NT2/D1 (cell line): Measurements from ENCODE around the gene PGGHG.
A peak's percentile ranks its signal among the peaks of the same experiment; 100 is the strongest.
"Not testable (repeated sequence)": the region's sequence is repeated elsewhere in the genome, so short reads cannot be mapped to it uniquely, and the experiment has no call there.

Experiments used
- DNase-seq: peaks from one replicate; pipeline ENCODE4 v3.0.0-alpha.2; 2011; ENCODE audit warnings: low read depth, low spot score
- H3K27me3 ChIP-seq: 2 replicates; pipeline ENCODE4 v1.6.0; 2011; ENCODE audit warnings: mild to moderate bottlenecking; ENCODE audit not compliant: insufficient read length, insufficient read depth
- H3K36me3 ChIP-seq: 2 replicates; pipeline ENCODE4 v1.6.1; 2011; ENCODE audit warnings: mild to moderate bottlenecking, low read length, mixed read lengths; ENCODE audit not compliant: insufficient read depth, insufficient read length
- H3K4me1 ChIP-seq: 2 replicates; pipeline ENCODE4 v1.5.1; 2011; ENCODE audit not compliant: insufficient read depth, insufficient read length
- H3K4me3 ChIP-seq: 2 replicates; pipeline ENCODE4 v1.5.1; 2011; ENCODE audit warnings: low read depth; ENCODE audit not compliant: insufficient read length
- H3K9ac ChIP-seq: 2 replicates; pipeline ENCODE4 v1.6.0; 2011; ENCODE audit warnings: low read depth; ENCODE audit not compliant: insufficient read length
- H3K9me3 ChIP-seq: 2 replicates; pipeline ENCODE4 v1.5.1; 2011; ENCODE audit warnings: mild to moderate bottlenecking, low read length; ENCODE audit not compliant: insufficient read depth
- SUZ12 ChIP-seq: IDR thresholded peaks from 2 replicates; pipeline ENCODE4 v1.6.1; 2011; ENCODE audit not compliant: insufficient read length, insufficient read depth; ENCODE audit errors: extremely low read depth
- YY1 ChIP-seq: IDR thresholded peaks from 2 replicates; pipeline ENCODE4 v1.6.1; 2011; ENCODE audit not compliant: insufficient read length, insufficient read depth
- ZNF274 ChIP-seq: IDR thresholded peaks from 2 replicates; pipeline ENCODE4 v1.6.1; 2011; ENCODE audit warnings: mild to moderate bottlenecking, low read depth, low read length

Gene PGGHG

DNA sequence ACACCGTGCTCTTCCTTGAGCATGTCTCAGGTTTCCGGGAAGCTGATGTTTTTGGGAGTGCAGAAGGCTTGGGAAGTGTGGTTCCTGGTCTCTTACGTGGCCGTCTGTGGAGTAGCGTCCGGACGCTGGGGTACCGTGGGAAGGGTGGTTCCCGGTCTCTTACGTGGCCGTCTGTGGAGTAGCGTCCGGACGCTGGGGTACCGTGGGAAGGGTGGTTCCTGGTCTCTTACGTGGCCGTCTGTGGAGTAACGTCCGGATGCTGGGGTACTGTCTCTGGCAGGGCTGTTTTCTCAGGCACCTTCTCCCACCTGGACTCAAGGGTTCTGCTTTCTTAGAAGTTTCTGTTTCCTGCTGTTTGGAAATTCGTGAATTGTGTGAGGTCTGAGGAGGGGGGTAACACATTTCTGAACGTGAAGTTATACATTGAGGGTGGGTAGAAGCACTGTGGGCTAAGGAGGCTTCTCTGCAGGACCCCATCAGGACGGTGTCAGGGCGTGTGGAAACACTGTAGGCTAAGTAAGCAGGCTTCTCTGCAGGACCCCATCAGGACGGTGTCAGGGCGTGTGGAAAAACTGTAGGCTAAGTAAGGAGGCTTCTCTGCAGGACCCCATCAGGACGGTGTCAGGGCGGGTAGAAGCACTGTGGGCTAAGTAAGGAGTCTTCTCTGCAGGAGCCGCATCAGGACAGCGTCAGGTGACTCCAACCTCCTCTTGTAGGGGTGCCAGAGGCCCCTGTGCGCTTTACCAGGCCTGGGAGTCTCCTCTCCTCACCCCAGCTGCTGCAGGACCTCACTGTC, 37.1 kb downstream of the PGGHG start:
- Histone ChIP-seq H3K9ac (peak overlapping the region; percentile 8), H3K4me1 (peaks cover 12% of the 10 kb centered on the region), H3K9me3 (peaks cover 4% of the 10 kb centered on the region; the same call in 1 of the 2 replicates), H3K4me3 (no peak overlapping the region), H3K36me3 (no peaks in the 10 kb centered on the region), H3K27me3 (no peaks in the 10 kb centered on the region)
- DNase-seq: no peak
- TF ChIP-seq YY1: no peak
- no peak for TF ChIP-seq ZNF274
- TF ChIP-seq SUZ12: no peak

DNA sequence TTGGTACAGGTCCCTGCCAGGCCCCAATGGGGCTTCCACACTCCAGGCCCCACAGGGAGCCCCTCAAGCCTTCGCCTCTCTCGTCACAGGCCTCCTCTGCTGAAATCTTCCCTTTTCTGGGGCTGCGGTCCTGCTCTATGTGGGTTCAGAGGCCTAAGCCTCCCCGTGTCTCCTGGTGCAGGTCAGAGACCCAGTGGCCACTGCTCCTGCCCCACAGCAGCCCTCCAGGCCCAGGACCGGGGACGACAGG, 37.6 kb downstream of the PGGHG start:
- TF ChIP-seq YY1: no peak
- no peak for TF ChIP-seq SUZ12
- no peak for TF ChIP-seq ZNF274
- no peaks in the 10 kb centered on the region for H3K27me3 ChIP-seq
- H3K4me1 ChIP-seq: peaks cover 11% of the 10 kb centered on the region
- peaks cover 9% of the 10 kb centered on the region; the same call in 1 of the 2 replicates for H3K9me3 ChIP-seq
- no peak for DNase-seq
- peak overlapping the region; percentile 8 for H3K9ac ChIP-seq
- H3K36me3 ChIP-seq: no peaks in the 10 kb centered on the region
- H3K4me3 ChIP-seq: no peak overlapping the region

- Histone ChIP-seq H3K4me3 (no peak overlapping the region), H3K36me3 (no peaks in the 10 kb centered on the region), H3K27me3 (no peaks in the 10 kb centered on the region), H3K4me1 (peaks cover 11% of the 10 kb centered on the region), H3K9ac (peak overlapping the region; percentile 26), H3K9me3 (peaks cover 14% of the 10 kb centered on the region; the same call in 1 of the 2 replicates)
- no peak for DNase-seq
- TF ChIP-seq ZNF274 (no peak), YY1 (no peak), SUZ12 (no peak)
Observed at GRCh38 chr11:326842-327580, 38.1 kb downstream of the PGGHG start.

DNA sequence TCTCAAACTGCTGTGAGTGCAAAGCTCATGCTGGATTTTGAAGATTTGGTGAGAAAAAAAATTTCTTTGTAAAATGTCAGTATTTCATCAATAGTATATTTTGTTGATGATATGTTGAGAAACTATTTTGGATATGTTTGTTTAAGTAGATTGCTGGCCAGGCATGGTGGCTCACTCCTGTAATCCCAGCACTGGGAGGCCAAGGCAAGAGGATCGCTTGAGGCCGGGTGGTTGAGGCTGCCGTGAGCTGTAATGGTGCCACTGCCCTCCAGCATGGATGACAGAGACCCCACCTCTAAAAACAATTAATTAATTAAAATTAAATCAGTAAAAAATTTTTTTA, 38.6 kb downstream of the PGGHG start:
- Histone ChIP-seq H3K4me1 (peaks cover 11% of the 10 kb centered on the region), H3K4me3 (no peak overlapping the region), H3K9me3 (peaks cover 19% of the 10 kb centered on the region), H3K9ac (no peak overlapping the region), H3K27me3 (no peaks in the 10 kb centered on the region), H3K36me3 (no peaks in the 10 kb centered on the region)
- no peak for DNase-seq
- TF ChIP-seq SUZ12 (no peak), YY1 (no peak), ZNF274 (no peak)

DNA sequence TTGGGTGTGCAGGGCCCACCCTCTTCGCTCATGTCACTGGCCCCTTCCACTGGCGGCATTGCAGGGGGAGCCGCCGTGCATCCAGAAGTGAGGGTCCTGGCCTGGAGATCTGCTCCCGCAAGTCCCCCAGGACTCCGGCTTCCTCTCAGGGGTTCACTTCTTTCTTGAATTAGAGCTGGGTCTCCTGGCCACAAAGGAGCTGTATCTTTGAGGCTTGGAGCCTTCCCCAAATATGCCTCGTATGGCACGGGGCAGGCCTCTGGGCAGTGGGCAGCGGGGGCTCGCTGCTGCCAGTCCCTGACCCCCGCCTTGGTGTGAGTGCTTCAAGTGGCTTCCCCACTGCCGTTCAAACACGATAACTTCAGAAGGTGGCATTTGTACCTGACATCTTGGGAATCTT, 39.1 kb downstream of the PGGHG start:
- peaks cover 24% of the 10 kb centered on the region for H3K9me3 ChIP-seq
- no peak overlapping the region for H3K4me3 ChIP-seq
- H3K4me1 ChIP-seq: peaks cover 13% of the 10 kb centered on the region
- no peaks in the 10 kb centered on the region for H3K36me3 ChIP-seq
- no peak for DNase-seq
- H3K9ac ChIP-seq: no peak overlapping the region
- TF ChIP-seq SUZ12 (no peak), ZNF274 (no peak), YY1 (no peak)
- no peaks in the 10 kb centered on the region for H3K27me3 ChIP-seq

GRCh38 chr11:328516-329100, 39.7 kb downstream of the PGGHG start:
- H3K9ac ChIP-seq, H3K27me3 ChIP-seq, H3K36me3 ChIP-seq, DNase-seq, H3K4me3 ChIP-seq: not testable (repeated sequence)
- H3K9me3 ChIP-seq: peaks cover 29% of the 10 kb centered on the region
- peaks cover 16% of the 10 kb centered on the region for H3K4me1 ChIP-seq

DNA sequence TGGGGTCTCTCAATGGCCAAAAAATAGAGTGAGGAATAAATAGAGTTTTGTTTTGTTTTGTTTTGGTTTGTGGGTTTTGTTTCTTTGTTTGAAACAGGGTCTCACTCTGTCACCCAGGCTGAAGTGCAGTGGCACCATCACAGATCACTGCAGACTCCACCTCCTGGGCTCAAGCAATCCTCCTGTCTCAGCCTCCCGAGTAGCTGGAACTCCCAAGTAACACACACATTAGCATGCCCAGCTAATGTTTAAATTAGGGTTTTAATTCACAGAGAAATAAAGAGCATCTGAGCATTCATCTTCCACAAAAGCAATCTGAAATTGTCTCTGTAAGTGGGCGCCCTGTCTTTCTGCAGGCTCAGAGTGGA, 40.9 kb downstream of the PGGHG start:
- H3K36me3 ChIP-seq: no peaks in the 10 kb centered on the region
- no peak overlapping the region for H3K9ac ChIP-seq
- no peak for DNase-seq
- no peaks in the 10 kb centered on the region for H3K27me3 ChIP-seq
- peaks cover 16% of the 10 kb centered on the region for H3K4me1 ChIP-seq
- peaks cover 29% of the 10 kb centered on the region for H3K9me3 ChIP-seq
- H3K4me3 ChIP-seq: no peak overlapping the region
- TF ChIP-seq ZNF274 (no peak), YY1 (no peak), SUZ12 (no peak)
